DLD1 (cell line): ENCODE data around the gene TBC1D7.

ENCODE experiments used
- in situ Hi-C: cut with HindIII; loops from 2 replicates; pipeline ENCODE4 v1.10.0; 2017; ENCODE audit warnings: low sequenced_read_pairs

TBC1D7 gene

GRCh38 chr6:13357551-13358075, 29.3 kb upstream of the TBC1D7 start:
- in situ Hi-C loops: no loop called here

DNA sequence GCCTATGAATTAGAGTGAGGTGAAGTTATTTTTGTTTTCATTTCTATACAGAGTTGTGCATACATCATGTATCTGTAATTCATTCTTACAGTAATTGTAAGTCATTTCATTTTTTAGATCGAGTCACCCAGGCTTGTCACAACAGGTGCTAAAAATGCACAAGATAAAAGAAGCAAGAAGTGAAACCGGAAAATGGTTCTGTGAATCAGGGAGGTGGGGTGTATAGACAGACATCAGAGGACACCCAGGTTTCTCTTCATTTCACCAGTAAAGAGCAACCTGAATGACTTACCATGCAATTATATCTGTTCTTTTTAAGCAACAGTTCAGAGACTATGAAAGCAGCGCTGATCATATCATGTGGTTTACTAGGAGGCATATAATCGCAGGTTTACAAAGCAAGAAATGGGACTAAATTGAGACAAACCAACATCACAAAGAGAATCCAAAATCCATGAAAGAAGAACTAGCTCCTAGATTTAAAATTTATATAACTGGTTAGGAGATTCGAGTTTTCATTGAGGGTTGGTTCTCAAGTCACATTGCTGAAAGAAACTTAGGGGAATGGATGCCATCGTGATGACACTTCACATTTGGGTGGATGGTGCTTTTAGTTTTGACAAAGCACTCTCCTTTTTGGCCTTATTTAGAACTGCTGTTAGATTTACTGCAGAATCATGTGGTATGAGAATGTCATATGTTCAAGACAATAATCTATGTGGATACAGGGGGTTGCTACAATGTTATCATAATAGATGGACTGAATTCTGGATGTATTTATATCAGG, 27.9 kb upstream of the TBC1D7 start:
- in situ Hi-C loops: no loop called here

DNA sequence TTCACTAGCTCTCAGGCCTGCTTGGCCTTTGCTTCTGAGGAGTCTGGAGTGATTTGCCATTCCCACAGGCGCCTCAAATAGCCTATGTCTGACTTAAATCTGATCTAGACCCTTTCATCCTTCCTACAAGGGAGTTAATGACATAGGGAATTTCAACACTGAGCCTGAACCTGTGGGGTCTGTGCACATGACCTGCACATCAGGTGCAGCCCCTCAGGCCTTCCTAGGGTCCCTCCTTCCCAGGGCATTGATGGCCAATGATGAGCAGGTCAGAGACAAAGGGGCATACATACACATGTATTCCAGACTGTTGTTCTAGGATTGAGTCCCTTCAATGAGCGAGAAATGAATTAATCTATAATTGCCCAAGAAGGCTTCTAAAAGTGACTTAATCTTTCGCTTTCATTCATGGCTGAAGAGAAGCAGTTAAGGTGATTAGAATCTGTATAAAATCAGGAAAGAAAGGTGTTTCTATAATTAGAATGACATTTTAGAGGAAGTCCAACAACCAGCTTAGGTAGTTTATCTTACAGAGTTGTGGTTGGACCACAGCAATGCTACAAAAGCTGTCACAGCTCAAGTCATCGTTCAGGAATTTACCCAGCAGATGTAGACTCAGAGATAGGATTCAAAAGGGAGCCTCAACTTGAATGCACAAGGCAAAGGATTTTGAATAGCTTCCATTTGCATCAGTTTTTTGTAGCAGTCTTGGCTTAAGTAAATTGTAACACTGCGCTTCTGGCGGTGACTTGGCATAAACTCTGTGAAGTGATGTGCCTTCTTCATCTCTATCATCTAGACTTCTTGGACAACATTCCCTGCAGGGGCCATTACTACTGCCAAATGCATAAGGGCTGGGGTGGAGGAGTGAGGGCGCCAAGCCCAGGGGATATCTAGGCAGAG, 27.0 kb upstream of the TBC1D7 start:
- in situ Hi-C loops: no loop called here

GRCh38 chr6:13354331-13355042, 26.1 kb upstream of the TBC1D7 start:
- in situ Hi-C loops: no loop called here

GRCh38 chr6:13352165-13352564, 23.8 kb upstream of the TBC1D7 start:
- in situ Hi-C loops: no loop called here

- in situ Hi-C loops: no loop called here
These were observed 22.9 kb upstream of the TBC1D7 start for GRCh38 chr6:13351271-13351670.

- in situ Hi-C loops: no loop called here
These were observed 21.6 kb upstream of the TBC1D7 start for GRCh38 chr6:13349811-13350506.

GRCh38 chr6:13348334-13349113, 20.2 kb upstream of the TBC1D7 start:
- in situ Hi-C loops: no loop called here

GRCh38 chr6:13346245-13346644, 17.9 kb upstream of the TBC1D7 start:
- in situ Hi-C loops: no loop called here

DNA sequence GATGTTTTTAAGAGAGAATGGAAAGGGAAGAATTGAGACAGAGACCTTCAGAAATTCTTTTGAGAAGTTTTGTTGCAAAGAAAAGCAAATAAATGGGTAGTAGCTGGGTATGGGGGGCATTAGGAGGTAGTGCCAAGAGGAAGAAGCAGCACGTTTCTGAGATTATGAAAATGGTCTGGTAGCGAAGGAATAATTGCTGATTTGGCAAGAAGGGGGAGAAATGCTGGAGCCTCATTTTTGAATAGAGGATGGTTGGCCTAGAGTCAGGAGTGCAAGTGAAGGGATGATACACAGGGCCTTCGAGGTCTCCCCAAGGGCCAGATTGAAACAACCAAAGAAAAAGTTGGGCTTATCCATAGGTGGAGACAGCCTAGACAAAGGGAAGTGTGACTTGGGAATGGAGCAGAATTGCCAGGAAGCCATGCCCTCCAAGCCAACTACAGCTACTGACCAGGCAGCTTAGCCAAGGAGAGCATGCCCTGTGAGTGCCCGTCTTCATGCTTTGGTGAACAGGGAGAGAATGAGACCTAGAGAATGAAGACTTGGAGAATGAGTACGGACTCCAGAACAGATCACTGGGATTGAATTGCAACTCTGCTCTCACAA, 14.2 kb upstream of the TBC1D7 start:
- in situ Hi-C loops: no loop called here

DNA sequence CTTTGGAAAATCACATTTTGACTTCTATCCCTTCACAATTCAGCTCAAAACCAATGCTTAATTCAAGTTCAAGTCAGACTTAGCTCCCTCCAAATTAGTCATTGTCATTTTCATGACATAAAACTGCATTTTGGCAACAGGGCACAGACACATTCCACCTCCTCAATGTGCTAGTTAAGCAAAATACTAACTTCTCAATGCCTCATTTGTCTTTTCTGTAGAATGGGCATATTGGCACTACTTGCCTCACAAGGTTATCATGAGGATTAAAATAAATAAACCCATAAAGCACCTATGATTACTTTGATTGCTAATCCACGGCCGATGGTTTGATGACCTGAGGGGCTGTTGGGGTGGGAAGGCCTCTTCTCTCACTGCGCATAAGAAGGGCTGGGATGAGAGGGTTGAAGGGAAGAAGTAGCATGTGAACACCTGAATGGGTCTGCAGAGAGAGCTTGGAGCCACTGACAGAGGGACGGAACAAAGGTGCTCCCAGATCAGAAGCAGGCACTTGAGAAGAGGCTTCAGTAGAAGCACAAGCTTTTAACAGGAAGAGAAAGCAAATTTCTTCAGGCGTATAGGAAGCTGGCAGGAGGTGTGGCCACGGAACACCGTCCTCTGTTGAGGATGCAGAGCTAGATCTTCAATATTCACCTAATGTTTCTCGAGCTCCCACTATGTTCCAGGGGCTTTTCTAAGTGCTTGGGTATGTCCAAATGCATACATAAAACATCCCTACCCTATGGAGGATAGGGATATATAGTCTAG, 11.7 kb upstream of the TBC1D7 start:
- in situ Hi-C loops: no loop called here

DNA sequence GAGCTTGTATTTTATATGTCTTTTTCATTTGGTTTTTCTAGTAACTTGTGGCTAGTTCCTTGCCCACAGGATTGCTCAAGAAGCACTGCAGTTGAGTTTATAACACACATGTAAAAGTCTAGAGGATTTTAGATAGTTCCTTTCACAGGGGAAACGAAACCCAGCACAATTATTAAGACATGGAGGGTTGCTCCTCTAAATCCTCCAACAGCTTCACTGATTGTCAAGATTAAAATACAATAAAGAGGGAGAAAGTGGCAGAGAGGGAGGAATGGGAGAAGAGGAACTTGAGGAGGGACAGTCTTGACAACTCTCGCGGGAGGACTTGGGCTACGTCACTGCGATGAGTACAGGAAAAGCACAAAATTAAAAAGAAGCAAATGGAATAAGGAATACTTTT, 9.7 kb upstream of the TBC1D7 start:
- in situ Hi-C loops: no loop called here

DNA sequence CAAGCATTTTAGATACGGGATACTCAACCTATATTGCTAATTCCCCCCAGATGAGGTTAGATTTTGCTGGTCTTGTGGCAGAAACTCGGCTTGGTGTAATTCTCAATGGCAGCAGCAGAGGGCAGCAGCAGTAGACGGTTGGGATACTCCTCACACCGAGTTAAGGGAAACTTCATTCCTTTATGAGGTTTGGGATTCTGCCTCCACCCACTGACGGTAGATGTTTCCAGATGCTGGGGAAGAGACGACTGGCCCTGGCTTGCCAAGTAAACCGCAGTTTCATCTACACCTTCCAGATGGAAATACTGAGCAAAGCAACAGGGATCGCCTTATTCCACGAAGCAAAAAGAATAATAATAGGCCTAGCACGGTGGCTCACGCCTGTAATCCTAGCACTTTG, 8.2 kb upstream of the TBC1D7 start:
- in situ Hi-C loops: no loop called here

DNA sequence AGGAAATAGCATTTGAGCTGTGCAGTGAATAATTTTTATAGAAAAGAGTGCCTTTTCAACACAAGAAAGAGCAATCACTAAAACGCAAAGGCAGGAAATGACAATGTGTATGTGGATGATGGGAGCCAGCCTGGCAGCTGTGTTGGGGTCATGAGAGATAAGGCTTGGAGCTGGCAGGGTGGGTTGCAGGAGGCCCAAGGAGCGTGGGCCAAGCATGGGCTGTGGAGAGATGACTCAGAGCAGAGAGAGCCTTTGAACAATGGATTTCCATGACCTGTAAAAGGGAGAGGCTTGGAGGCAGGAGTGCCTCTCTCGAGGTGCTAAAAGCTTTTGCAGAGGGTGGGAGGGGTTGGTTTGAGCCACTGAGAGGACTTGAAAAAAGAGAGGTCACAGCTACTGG, 6.6 kb upstream of the TBC1D7 start:
- in situ Hi-C loops: no loop called here

- in situ Hi-C loops: no loop called here
These were observed 4.0 kb upstream of the TBC1D7 start for GRCh38 chr6:13332349-13332706.

DNA sequence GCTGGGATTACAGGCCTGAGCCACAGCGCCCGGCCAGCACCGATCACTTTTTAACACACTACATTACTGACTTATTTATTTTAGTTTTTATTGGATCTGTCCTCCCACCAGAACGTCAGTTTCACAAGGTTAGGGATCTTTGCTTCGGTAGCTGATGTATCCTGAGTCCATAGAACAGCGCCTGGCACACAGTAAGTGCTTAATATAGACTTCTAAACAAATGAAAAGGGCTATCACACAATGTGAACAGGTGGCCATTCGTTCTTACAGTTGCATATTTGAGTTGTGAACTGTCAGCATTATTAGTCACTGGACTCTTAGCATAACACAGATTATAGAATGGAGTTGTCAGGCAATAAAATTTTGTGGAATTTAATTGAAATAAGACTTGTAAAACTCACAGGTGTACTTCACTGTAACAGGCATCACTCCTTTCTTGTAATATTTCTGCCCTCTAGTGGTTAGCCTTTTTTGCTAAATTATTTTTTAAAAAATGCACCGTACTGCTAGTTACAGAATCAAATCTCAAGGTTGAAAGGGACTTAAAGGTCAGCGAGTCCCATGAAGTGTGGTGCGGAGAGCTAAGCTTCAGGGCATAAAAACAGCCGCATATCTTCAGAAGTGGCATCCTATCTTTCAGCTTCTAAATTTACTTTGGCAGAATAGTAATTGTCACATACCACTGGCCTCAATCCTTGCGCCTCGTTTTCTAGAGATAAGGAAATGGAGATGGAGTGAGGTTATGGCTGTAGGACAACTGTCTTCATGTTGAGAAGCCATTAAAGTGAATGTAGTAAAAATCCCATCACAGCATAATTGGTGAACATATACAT, 3.4 kb upstream of the TBC1D7 start:
- in situ Hi-C loops: no loop called here

GRCh38 chr6:13328875-13329183, 492 bp upstream of the TBC1D7 start:
- in situ Hi-C loops: no loop called here

DNA sequence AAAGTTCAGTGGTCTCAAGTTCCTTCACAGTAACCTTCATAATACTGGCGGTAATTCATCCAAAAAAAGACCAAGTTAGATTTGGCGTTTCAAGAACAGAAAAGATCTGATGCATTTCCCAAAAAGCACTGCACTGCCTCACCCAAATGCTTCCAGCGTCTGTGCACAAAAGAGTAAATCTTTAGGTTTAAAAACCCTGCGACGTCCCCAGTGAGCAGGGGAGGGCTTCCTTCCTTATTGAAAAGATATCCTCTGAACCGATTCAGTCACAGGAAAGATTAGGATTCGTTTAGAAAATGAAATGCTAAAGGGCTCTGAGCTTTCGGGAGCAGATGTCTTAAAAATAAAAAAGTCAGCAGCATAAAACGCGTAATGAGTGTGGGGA, 654 bp downstream of the TBC1D7 start:
- in situ Hi-C loops: no loop called here
